SK-N-MC (cell line): ENCODE measurements around the gene FBXO10.

Experiments
- EZH2 ChIP-seq: fragments of 200-600 bp; sonication (generic); IDR thresholded peaks from one replicate; pipeline ENCODE4 v1.6.1; 2017; ENCODE audit warnings: antibody characterized with exemption
- POLR2AphosphoS5 ChIP-seq: IDR thresholded peaks from 2 replicates; pipeline ENCODE4 v1.6.1; 2012; ENCODE audit warnings: mild to moderate bottlenecking, low read depth, low read length, borderline replicate concordance

- TF ChIP-seq POLR2AphosphoS5, result no peak
- no peak for TF ChIP-seq EZH2
Measured at GRCh38 chr9:37551468-37551867, 24.7 kb downstream of the FBXO10 start.
